ENCODE data around the gene SMLR1.

DNA sequence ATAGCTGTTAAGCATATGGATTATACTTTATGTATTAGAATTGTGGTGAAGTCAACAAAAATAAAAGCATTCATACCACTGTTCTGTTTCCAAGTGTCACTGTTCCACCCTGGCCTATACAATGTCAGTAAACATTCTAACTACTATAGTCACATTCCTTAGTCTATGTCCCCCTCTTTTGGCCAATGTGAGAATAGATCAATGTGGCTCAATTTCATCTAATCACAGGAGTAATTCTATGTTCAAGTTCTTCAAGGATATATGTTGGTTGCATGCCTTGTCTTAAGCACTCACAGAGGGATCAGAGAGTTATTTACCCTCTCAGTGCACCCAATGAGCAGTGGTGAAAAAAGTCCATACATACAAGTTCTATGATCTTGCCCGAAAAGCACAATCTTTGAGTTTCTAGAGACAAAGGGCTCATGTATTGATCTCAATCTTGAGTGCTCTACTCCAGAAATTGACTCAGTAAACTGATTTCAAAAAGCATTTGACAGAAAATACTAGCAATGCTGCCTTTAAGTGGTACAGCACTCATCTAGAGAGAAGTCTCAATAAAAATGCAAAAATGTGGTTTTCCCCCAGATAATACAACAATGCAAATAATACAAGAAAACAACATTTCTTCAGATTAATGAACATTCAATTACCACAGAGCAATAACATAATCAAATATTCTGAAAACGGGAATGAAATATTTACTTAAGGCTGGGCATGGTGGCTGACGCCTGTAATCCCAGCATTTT lies 16.5 kb downstream of the SMLR1 start:
- TF ChIP-seq, protein P1, sequence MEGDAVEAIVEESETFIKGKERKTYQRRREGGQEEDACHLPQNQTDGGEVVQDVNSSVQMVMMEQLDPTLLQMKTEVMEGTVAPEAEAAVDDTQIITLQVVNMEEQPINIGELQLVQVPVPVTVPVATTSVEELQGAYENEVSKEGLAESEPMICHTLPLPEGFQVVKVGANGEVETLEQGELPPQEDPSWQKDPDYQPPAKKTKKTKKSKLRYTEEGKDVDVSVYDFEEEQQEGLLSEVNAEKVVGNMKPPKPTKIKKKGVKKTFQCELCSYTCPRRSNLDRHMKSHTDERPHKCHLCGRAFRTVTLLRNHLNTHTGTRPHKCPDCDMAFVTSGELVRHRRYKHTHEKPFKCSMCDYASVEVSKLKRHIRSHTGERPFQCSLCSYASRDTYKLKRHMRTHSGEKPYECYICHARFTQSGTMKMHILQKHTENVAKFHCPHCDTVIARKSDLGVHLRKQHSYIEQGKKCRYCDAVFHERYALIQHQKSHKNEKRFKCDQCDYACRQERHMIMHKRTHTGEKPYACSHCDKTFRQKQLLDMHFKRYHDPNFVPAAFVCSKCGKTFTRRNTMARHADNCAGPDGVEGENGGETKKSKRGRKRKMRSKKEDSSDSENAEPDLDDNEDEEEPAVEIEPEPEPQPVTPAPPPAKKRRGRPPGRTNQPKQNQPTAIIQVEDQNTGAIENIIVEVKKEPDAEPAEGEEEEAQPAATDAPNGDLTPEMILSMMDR (conservative IDR thresholded peaks at IDR 0.05; ENCODE audit: low read length) = peak; percentile 71
- no peak for TF ChIP-seq EZH2phosphoT487 (IDR thresholded peaks at IDR 0.05; ENCODE audit: borderline replicate concordance, low read depth, low read length)

All from OCI-LY7 (cell line).